Measurements from ENCODE around the gene PICK1. TPM values are rescaled to one million over a fixed set of nuclear protein-coding genes. Genes with fewer than 3 reads are reported as not detected.
"Not testable (repeated sequence)": the region's sequence is repeated elsewhere in the genome, so short reads cannot be mapped to it uniquely, and the experiment has no call there.

The PICK1 gene
- total RNA-seq, 2 donors from 2014 or later, result 34.3 to 40.4 TPM

DNA sequence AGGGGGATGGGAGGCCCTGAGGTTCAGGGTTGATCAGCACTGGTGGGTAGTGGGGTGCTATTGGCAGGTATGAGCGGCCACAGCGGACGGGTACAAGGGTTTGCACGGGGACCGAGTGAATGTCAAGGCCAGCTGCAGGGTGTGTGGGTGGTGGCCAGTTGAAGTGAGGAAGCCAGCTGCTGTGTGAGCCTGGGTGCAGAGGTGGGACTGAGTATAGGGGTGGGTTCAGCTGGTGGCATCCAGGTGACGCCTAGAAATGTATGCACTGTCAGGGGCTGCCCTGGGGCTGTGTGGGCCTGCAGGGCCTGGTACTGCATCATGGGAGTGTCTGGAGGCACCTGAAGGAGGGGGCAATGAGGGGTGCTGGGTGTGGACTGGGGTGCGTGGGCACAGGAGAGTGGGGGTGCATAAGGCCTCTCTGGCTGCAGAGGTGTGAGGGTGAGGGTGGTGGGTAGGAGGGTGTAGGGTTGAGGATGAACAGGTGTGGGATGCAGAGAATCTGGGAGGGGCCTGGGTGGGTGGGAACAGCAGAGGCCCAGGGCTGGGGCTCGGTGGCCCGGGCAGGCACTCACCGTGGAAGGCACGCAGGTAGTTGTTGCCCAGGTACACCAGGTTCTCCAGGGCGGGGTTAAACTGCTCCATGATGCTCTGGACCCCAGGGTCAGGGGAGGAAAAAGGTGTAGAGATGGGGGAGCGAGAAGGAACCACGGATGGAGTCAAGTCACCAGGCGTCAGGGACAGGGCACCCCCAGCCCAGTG lies 51.5 kb downstream of the PICK1 start:
- DNase-seq (peak; percentile 27 to 56), ATAC-seq (no peak)
- intact Hi-C loops (cut with DNase I, micrococcal nuclease), result no loop called here

GRCh38 chr22:38109371-38110001 lies 52.3 kb downstream of the PICK1 start:
- intact Hi-C loops (cut with DNase I, micrococcal nuclease), result no loop called here
- DNase-seq (no peak), ATAC-seq (no peak)

GRCh38 chr22:38110008-38110862 lies 53.0 kb downstream of the PICK1 start, which contains the start of gene BAIAP2L2:
Gene BAIAP2L2, minus strand, starts transcription at chr22:38110684. Its CDS starts 159 bp downstream, at chr22:38110525.
- intact Hi-C loops (cut with DNase I, micrococcal nuclease), result no loop called here
- DNase-seq (peak; percentile 74 to 82), ATAC-seq (peak; percentile 65)

- ATAC-seq (peak; percentile 64), DNase-seq (peak; percentile 73 to 79)
- intact Hi-C loops (cut with DNase I, micrococcal nuclease), result no loop called here
These were observed 54.0 kb downstream of the PICK1 start for GRCh38 chr22:38110863-38111852.

DNA sequence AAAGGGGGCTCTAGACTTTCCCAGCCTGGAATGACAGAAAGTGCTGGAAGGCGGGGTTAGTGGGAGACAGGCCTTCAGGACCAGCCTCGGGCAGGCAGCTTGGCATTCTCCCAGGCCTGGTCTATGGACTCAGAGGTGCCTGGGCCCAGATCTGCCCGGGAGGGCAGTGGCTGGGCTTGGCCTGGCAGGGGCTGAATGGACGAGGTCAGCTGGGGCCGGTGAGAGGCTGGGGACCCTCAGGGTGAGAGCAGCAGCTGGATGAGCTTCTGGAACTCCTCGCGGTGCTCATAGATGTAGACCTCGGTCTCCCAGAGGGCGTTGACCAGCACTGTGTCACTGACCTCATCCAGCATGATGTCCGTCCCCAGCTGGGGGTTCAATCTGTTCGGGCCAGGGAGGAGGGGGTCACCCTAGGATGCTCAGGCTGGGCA lies 54.7 kb downstream of the PICK1 start:
- intact Hi-C loops (cut with DNase I, micrococcal nuclease), result no loop called here
- ATAC-seq, result peak; percentile 27
- DNase-seq, result peak; percentile 70 to 72

GRCh38 chr22:38112381-38112780 lies 55.2 kb downstream of the PICK1 start:
- intact Hi-C loops (cut with DNase I, micrococcal nuclease), result no loop called here
- ATAC-seq, result peak; percentile 33
- peak; percentile 38 to 57 for DNase-seq

GRCh38 chr22:38114484-38115398 lies 57.5 kb downstream of the PICK1 start:
- intact Hi-C loops (cut with DNase I, micrococcal nuclease), result no loop called here
- DNase-seq (peak; percentile 74 to 91), ATAC-seq (peak; percentile 26)

GRCh38 chr22:38115423-38116205 lies 58.4 kb downstream of the PICK1 start:
- DNase-seq, result no peak
- ATAC-seq, result no peak
- intact Hi-C loops (cut with DNase I, micrococcal nuclease), result no loop called here

DNA sequence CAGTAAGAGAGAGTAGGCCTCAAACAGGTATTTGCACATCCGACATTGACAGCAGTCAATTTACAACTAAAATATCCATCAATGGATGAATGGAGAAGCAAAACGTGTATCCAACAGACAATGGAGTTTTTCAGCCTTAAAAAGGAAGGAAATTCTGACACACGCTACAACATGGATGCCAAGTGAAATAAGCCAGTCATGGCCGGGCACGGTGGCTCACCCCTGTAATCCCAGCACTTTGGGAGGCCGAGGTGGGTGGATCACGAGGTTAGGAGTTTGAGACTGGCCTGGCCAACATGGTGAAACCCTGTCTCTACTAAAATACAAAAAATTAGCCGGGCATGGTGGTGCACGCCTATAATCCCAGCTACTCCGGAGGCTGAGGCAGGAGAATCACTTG lies 60.4 kb downstream of the PICK1 start:
- ATAC-seq; intact Hi-C loops (cut with DNase I, micrococcal nuclease); DNase-seq: not testable (repeated sequence)

DNA sequence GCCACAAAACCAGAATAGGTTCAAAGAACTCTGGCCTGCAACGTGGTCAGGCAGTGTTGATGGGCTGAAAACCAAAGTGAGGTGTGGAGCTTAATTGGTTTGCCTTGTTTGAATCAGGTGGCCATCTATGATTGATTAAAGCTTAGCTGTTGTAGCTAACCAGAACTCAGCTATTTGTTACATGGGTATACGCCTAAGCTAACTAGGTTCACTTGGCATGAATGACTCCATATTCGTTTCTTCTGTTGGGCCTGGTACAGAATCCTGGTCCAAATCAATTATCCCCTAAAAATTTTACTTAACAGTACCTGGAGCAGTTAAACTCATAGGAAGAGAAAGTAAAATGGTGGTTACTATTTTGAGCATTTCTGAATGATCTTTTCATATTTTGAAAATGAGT lies 61.0 kb downstream of the PICK1 start:
- no peak for ATAC-seq
- intact Hi-C loops (cut with DNase I, micrococcal nuclease), result no loop called here
- DNase-seq, result no peak

GRCh38 chr22:38118747-38119146 lies 61.5 kb downstream of the PICK1 start:
- intact Hi-C loops (cut with DNase I, micrococcal nuclease); ATAC-seq; DNase-seq: not testable (repeated sequence)

GRCh38 chr22:38120359-38121110 lies 63.3 kb downstream of the PICK1 start:
- DNase-seq, result peak; percentile 42 to 69

DNA sequence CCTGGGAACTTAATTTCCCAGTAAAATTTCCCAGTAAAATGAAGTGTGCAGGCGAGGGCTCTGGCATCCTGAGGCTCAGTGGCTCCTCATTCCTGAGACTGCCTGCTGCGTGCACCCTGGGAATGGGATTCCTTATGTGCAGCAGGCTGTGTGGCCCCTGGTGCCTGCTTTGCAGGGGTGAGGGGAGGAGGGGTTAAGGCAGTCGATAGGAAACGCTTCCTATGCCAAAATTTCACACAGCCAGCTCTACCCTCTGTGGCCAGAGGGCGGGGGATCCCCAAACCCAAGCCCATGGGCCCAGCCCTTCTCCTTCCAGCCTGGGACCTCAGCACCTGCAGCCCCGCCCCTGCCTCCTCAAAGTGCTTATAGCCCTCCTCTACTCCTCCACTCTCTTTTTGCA lies 65.4 kb downstream of the PICK1 start:
- ATAC-seq (no peak), DNase-seq (no peak)
- intact Hi-C loops (cut with DNase I, micrococcal nuclease), result loop anchor here in 1 of 2 donors (10.0 kb wide), 1 partner anchor 222 kb away; no protein-coding TSS in a partner anchor

More at GRCh38 chr22:38120359-38121110, 63.3 kb downstream of the PICK1 start:
- ATAC-seq, result peak; percentile 92
- intact Hi-C loops (cut with DNase I, micrococcal nuclease), result loop anchor here in 1 of 2 donors (10.0 kb wide), 1 partner anchor 224 kb away; no protein-coding TSS in a partner anchor

GRCh38 chr22:38124236-38124974 lies 67.2 kb downstream of the PICK1 start:
- DNase-seq, result no peak
- ATAC-seq, result no peak
- intact Hi-C loops (cut with DNase I, micrococcal nuclease), result loop anchor here in 1 of 2 donors (10.0 kb wide), 1 partner anchor 220 kb away; no protein-coding TSS in a partner anchor

All from left colon (tissue), 2 donors.